GM21737 (cell line): Measurements from ENCODE around the gene SYNPO2.
"Not testable (repeated sequence)": the region's sequence is repeated elsewhere in the genome, so short reads cannot be mapped to it uniquely, and the experiment has no call there.

ENCODE experiments used
- ATAC-seq: cut with Tn5 transposase; IDR thresholded peaks from one replicate; pipeline ENCODE4 v1.9.1; 2021; ENCODE audit warnings: mild to moderate bottlenecking, moderate library complexity; ENCODE audit not compliant: unreplicated experiment

The SYNPO2 gene

DNA sequence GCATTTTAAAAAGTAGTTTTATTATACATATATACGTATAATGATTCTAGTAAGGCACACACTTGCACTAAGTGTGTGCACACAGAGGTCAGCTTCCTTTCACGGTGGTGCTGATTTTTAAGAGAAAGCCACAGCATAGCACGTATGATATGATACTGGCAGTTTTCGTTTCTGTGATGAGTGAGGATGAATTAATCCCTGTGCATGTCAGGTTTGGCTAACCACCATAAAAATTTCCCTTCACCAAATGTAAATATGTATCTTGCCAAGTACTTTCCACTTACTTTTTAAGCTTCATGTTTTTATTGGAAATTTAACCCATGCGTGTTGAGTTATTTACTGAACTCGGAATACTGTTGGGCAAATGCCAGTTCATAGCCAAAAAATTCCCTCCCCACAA lies 84.6 kb downstream of the SYNPO2 start:
- ATAC-seq, result no peak

DNA sequence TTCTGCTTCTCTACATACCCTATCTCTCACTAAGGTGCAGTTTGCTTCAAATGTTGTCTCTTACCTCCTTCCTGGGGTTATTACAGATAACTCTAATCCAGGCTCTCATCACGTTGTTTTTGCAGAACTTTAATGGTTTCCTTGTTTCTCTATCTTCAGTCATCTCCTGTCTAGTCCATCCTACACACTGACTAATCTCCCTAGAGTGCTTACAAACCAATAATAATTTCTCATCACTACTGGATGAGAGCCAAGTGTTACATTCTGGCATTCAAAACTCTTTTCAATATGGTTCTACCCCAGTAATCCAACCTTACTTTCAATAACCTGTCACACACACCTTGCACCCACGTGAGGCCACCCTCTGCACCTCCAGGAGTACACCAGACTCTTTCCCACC lies 86.1 kb downstream of the SYNPO2 start:
- no peak for ATAC-seq

DNA sequence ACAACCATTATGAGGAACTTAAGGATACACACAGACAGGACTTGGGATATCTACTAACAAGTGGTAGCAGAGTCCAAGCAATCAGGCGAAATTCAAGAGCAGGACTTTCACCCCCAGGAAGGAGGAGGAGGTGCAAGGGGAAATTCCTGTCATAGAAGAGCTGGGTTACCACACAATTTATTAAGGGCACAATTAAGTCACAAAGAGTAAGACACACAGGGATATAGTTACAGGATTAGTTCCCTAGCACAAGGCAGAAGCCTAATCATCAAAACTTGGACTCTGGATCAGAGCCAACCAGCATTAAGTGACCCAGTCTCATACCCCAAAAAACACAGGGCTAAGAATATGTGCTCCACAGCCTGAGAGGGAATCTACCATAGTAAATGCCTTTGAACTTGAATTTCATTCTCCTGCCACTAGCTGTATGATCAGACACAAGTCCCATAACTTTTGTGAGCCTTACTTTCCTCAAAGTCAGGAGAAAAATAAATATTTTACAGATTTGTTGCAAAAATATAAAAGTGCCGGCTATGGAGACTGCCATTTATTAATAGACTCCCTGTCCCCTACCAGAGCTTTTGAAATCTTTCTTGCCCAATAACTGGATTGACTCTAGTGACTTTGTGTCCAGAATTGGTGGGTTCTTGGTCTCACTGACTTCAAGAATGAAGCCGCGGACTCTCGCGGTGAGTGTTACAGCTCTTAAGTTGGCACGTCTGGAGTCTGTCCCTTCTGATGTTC lies 87.0 kb downstream of the SYNPO2 start:
- no peak for ATAC-seq

DNA sequence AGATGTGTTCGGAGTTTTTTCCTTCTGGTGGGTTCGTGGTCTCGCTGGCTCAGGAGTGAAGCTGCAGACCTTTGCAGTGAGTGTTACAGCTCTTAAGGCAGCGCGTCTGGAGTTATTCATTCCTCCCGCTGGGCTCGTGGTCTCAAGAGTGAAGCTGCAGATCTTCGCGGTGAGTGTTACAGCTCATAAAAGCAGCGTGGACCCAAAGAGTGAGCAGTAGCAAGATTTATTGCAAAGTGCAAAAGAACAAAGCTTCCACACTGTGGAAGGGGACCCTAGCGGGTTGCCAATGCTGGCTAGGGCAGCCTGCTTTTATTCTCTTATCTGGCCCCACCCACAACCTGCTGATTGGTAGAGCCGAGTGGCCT lies 87.5 kb downstream of the SYNPO2 start:
- not testable (repeated sequence) for ATAC-seq

DNA sequence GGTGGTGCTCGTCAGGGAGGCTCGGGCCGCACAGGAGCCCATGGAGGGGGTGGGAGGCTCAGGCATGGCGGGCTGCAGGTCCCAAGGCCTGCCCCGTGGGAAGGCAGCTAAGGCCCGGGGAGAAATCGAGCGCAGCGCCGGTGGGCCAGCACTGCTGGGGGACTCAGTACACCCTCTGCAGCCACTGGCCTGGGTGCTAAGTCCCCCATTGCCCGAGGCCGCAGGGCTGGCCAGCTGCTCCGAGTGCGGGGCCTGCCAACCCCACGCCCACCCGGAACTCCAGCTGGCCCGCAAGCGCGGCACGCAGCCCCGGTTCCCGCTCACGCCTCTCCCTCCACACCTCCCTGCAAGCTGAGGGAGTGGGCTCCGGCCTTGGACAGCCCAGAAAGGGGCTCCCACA lies 88.4 kb downstream of the SYNPO2 start:
- not testable (repeated sequence) for ATAC-seq

DNA sequence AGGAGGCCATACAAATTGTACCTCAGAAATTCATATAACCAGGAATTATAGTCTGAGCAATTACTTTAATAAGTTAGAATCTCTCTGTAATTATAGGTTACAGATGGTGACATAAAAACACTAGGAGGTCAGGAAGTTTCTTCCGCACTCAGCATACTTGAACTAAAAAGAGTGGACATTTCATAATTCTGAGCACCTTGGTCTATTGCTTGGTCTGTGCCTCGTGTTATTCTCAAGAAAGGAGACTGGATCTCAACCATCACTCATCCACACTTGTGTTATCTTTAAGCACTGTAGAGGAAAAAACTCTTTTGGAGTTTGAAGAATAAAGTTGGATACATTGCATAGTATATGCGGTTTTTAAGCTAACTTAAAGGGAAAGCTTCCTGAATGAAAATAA lies 91.1 kb downstream of the SYNPO2 start:
- ATAC-seq, result no peak

DNA sequence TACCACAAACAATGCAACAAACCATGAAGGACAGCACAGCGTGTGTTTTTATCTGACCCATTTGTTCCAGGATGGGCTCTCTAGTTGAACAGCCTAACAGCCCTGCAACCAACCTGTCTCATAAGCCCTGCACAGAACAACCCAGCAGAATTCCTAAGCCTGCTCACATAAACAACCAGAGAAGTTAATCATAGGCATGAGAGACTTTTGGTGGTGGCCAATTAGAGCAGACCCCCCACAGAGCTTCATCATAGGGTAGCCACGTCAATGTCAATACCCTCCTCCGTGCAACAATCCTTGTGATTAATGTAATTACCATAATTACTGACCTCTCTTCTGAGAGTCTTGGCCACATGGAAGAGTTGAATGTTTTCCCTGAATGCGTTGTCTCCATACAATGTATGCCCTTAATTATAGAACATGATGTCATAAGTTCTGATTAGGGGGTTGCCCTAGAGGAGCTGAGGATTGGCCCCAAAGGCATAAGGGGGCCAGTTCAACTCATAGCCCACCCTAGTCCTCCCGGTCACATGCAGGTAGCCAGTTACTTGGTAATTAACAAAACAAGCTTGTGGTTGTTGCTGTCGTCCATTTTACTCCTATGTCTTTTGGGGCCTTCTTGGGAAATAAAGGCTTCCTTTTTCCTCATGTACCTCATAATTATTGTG lies 92.7 kb downstream of the SYNPO2 start:
- no peak for ATAC-seq

DNA sequence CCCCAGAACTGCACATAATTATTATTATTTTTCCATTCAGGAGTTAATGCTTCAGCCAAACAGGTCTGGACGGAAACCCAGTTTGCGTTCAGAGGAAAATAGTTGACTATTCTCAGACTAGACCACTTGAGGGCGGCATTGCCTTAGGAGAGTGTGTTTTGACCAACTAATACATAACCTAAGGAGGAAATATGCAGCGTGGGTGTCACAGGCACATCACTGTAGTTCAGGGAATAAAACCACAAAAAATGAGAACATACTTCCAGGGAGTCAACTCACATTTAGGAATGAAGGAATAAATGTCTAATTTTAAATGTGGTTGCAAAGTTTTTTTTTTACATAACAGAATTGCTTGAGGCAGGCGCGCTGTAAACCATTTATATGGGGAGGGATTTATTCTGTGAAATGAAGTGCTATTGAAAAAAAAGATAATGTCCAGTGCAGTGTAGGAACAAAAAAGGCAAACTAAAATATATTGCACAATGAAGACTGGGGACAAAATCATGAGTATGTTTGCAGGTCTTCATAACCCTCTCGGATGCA lies 93.3 kb downstream of the SYNPO2 start:
- ATAC-seq, result peak; percentile 68

DNA sequence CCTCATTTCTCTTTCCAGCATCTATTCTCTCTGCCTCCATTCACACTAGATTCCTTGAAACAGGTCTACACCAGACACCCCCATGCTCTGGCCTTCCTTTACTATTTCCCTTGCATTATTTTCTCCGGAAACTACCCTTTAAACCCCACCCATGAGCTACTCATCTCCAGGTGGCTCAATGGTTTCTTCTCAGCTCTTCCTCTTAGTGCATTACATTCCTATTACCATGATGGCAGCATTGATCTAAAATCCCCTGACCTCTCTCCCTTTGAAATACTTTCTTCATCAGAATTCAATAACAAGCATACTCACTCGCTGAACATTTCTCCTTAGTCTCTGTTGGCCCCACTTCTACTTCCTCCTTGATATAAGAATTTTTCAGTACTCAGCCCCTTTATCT lies 94.6 kb downstream of the SYNPO2 start:
- no peak for ATAC-seq

DNA sequence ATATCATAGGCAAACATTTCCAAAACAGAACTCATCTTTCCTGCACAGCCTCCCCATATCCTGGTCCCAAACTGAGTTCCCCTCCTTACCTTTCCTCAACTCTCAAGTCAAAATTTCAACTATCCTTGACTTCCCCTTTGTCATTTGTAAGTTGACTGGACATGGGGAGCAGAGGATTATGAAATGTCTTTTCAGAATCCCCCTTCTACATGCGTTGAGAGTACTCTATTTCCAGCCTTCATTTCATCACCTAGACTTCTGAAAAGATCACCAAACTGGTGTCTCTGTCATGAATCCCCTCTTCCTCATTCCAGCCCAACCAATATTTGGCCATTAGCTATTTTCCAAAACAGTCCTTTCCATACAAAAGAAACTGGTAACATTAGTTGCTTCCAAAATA lies 95.2 kb downstream of the SYNPO2 start:
- ATAC-seq, result no peak

DNA sequence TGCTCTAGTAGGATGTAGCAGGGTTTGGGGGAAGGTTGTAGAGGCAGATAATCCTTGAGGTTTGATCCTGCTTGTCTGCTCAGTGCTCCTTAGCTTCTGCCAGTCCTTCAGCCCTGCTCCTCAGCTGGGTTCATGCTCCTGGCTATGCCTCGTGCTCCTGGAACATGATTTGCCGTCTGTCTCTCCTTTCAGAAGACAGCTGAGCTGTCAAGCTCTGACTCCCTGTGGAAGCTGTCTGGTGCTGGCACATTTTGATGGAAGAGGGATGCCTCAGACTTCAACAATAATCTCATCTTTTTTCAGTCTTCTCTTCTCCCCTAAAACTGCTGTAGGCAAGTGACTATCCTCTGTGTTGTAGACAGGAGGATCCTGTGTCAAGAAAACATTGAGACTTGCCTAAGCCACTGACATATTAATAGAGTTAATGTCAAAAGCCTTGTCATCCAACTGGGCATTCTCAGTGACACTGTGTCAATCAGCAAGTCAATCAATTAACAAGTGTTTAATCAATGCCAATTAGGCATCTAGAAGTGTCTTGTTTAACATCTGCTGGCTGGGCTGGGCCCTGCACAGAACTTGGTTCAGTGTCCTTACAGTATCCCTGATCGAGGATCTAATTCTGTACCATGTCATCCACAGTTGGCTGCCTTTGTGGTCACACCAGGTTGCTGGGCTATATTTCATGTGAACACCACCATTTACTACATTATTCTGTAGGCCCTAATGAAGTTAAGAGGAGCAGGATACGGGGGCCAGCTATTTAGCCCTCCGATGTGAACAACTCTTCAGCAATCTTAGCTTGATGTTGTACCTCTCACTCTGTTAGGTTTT lies 96.7 kb downstream of the SYNPO2 start:
- ATAC-seq, result no peak

DNA sequence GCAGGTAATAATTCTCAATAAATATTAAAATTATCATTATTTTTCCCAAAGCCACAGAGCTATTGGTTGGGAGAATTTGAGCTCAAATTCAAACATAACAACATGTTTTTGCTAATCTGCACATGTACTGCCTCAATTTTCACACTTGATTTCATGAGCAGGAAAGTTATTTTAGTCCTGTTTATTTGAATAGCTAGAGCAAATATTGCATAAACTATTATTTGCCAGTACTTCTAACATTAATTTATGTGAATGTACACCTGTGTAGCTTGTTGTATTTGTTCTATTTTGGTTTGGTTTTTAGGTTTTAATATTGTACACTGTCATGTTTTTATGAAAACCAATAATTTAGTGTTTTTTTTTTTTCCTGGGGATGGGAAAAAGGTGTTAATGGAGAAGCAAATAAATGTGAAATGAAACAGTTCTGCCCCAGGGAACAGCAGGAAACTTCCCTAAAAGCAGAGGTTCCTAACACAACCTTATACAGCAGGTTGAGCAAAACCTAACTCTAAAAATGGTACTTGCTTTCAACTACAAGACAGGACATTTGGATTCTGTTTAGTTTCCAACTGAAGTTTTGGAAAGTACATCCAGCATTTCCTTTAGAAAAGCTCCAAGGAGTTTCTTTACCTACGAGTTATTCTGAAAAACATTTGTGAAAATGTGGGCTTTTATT lies 99.4 kb downstream of the SYNPO2 start:
- ATAC-seq, result no peak

DNA sequence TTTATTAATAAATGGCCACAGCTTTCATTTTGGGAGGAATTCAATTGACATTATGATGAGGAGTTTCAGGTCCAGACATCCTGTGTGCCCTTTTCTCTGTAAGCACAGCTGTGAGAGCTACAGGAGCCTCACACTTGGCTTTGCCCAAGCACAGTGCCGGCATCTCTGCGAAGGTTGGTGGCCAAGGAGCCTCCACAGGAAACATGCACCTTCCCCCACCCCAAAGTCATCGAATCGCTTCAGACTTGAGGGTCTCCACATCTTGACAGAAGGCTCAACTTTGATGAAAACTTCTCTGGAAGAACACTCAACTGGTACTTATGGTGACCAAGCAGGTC lies 100.0 kb downstream of the SYNPO2 start:
- no peak for ATAC-seq

DNA sequence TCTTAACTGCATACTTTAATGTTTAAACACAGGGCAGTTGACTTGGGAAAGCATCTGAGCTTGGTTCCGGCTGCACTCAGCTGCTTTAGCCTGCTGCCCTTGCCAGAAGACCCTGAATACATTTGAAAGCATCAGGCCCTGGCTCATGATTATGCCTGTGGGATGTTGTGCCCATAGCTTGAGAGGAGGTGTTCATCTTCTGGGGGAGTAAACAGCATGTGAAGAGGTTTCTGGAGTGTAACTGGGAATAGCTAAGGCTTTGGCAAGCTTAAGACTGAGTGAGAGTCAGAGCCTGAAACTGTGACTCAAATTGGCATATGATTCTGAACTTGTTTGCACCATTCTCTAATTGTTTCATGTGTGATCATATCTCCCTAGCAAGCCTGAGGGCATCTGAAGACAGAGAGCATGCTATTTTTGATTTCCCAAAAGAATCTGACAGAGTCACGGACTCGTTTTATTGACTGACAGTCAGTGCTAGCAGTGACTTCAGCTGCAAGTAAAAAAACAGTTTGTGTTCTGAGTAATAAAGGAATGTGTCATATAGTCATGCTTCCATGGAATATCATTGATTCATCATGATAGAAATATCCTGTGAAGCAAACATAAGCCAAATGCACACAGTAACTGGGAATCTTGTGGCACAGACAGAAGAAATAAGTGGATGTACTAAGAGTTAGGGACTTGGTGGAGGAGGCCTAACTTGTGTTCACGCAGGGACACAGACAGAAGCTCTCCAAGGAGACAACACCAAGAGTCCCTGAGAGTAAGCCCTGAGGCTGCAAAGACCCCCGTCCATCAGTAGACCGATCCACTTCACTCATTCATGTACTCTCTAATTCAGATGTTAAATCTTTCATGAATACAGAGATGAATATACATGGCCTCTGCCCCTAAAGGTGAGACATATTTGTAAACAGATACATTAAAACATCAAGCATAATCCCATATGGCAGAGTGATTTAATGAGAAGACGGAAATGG lies 100.7 kb downstream of the SYNPO2 start:
- no peak for ATAC-seq

DNA sequence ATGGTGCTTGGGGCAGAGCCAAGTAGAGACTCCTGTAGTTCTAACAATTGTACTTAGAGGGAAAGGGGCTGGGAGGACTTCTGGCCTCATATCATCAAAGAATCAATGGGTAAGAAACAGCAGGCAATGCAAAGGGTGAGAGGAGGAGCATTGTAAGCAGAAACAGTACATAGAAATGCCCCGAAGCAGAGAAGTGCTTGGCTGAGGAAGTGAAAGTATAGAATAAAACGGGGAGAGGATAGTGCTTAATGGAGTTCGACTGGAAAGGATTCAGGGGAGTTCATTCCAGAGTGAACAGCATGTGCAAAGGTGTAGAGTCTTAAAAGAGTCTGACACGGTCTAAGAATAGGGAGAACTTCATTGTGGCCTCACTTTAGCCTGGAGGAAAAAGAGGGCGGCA lies 103.0 kb downstream of the SYNPO2 start:
- no peak for ATAC-seq

DNA sequence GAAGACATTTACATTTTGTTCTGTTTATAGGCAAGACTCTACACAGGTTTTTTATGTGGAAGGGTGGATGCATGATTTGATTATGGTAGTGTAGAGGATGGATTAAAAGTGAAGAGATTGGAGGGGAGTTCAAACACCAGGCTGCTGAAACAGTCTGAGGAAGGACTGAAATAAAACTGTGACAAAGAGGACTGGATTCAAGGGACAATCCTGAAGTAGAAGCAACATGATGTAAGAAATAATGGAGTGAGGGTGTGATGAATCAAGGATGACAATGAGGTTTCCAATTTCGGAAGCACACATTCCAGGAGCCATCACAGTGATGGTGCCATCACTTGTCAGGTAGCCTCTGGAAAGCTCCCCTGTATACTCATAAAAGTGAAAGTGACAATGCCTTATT lies 103.5 kb downstream of the SYNPO2 start:
- no peak for ATAC-seq

DNA sequence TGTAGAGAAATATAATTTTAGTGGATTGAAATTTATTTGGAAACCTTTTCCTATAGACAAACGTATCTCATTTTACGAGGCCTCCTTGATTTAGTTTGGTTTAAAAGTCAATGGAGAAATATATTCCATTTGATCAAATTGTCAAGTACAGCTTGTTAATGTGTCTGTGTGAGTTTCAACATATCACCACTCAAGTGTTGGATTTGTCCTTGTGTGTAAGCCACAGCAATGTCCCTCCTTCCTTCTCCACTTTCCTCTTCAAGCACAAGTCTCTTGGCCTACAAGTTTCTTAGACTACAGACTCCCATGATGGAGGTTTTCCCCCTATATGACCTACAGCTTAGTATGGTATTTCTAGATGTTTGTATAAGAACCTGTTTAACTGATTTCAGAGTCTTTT lies 104.7 kb downstream of the SYNPO2 start:
- ATAC-seq, result no peak

DNA sequence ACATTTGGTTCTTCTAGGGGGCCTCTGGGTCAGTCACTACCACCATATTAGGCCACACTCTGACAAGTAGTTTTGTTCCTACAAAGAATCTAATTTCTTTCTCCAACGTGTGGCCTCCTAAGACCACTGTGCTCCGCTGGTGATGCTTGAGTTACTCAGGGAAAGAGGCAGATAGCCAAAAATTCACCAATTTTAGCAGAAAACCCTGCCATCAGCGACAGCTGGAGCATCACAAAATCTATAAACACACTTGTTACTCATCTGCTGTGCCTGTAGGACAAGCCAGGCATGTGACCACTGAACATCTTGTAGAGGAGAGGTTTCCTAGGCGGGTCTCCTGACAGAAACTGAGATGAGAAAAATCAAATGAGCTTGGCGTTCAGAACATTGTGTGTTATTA lies 105.4 kb downstream of the SYNPO2 start:
- no peak for ATAC-seq

DNA sequence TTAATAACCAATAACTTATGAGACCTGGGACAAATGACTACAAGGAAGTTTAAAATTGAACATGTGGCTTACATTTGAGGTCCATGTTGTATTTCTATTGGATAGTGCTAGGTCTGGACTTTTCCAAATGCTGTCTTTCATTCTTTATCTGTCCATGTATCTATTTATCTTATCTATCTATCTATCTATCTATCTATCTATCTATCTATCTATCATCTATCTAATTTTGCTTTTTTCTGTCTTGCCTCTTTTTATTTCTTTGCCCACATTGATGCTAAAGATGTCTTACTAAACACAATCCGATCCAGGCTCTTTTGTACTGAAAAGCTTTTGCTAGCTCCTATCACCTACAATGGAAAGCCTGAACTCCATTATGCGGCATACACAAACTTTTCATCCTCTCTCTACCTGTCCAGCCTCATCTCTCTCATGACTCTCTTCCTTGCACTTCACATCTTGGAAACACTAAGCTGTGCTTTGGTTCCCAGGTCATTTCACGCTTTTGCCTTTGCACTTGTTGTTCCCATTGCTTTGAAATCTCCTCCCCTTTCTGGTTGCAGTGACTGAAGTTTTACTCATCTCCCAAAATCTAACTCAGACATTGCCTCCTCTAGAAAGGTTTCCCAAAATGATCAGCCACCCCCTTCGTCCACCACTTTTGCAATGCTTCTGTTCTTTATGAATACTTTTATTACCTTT lies 107.2 kb downstream of the SYNPO2 start:
- no peak for ATAC-seq
